ENCODE measurements around the gene ATP1A2. TPM values are rescaled to one million over a fixed set of nuclear protein-coding genes. Genes with fewer than 3 reads are reported as not detected.

ATP1A2 gene
- 10 to 100 TPM; 24.8 to 27.7 TPM for total RNA-seq
- polyA plus RNA-seq, result 10 to 100 TPM; 15.3 to 26.9 TPM
- long read RNA-seq, donor 1, full-length matches to known transcripts, result 2 of 30 reads
- long read RNA-seq, donor 1, partial matches to known transcripts, result 22 of 30 reads
- long read RNA-seq, donor 1, other reads (novel, unspliced or antisense), result 6 of 30 reads
- long read RNA-seq, donor 2, full-length matches to known transcripts, result 2 of 18 reads
- long read RNA-seq, donor 2, partial matches to known transcripts, result 16 of 18 reads
- long read RNA-seq, donor 2, other reads (novel, unspliced or antisense), result 0 of 18 reads

DNA sequence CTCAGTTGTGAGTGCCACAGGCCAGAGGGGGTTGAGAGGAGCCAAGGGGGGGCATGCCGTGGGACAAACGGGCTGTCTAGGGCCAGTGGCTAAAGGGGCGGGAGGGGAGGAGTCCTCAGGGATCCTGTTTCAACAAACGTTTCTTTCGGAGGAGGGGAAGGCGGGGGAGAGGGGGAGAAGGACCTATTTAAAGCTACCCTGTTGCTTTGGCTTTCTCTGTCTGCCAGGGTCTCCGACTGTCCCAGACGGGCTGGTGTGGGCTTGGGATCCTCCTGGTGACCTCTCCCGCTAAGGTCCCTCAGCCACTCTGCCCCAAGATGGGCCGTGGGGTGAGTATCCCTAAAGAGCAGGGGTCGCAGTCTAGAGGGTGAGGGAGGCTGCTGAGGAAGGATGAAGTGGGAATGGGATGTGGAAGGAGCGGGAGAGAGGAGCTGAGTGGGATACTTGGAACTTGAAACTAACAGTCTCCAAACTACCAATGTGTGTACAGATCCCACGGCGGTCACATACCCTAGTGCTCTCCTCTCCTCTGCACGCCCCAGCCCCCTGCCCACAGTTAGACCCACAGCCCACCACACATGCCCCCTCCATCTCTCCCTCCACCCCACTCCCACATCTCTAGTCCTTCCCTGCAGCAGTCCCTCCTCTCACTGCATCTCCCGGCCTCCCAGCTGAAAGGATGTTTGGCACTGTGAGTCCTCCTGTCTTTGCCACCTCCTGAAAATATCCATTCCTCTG lies at the start of gene ATP1A2:
TSS of gene ATP1A2 (plus strand) at position 215 of the 738 bp plus-strand sequence. CDS start at position 318, 103 bp downstream.
- peak within 1 kb of the TSS; percentile 1 to 72 for H3K4me3 ChIP-seq (ENCODE audit: low read length in 2 of 2)
- WGBS, 2 donors, result 3 to 6% methylated on average over 15 to 16 of the region's 16 CpGs
- DNase-seq (no peak), ATAC-seq (ENCODE audit: low FRiP score) (peak; percentile 70)
- no peaks in the 10 kb centered on the region for H3K36me3 ChIP-seq (ENCODE audit: control insufficient read depth in 1 of 2, insufficient read depth in 2 of 2, low read length in 1 of 2)
- no peaks in the 10 kb centered on the region for H3K4me1 ChIP-seq (ENCODE audit: control insufficient read depth in 1 of 2, insufficient read depth in 2 of 2, low read length in 2 of 2)
- H3K27ac ChIP-seq (ENCODE audit: low read depth in 1 of 2, low read length in 2 of 2), result peak within 1 kb of the TSS; percentile 63 to 81
- H3K9me3 ChIP-seq (ENCODE audit: control insufficient read depth, low read length), result no peaks in the 10 kb centered on the region
- no peaks in the 10 kb centered on the region for H3K27me3 ChIP-seq (ENCODE audit: control insufficient read depth in 1 of 2, insufficient read depth in 2 of 2, low read length in 1 of 2)
- intact Hi-C loops (cut with DNase I), result loop anchor here in 1 of 2 donors (5.0 kb wide), 2 partner anchors 37 to 77 kb away; partner anchors contain the start of genes ATP1A4 and CASQ1

DNA sequence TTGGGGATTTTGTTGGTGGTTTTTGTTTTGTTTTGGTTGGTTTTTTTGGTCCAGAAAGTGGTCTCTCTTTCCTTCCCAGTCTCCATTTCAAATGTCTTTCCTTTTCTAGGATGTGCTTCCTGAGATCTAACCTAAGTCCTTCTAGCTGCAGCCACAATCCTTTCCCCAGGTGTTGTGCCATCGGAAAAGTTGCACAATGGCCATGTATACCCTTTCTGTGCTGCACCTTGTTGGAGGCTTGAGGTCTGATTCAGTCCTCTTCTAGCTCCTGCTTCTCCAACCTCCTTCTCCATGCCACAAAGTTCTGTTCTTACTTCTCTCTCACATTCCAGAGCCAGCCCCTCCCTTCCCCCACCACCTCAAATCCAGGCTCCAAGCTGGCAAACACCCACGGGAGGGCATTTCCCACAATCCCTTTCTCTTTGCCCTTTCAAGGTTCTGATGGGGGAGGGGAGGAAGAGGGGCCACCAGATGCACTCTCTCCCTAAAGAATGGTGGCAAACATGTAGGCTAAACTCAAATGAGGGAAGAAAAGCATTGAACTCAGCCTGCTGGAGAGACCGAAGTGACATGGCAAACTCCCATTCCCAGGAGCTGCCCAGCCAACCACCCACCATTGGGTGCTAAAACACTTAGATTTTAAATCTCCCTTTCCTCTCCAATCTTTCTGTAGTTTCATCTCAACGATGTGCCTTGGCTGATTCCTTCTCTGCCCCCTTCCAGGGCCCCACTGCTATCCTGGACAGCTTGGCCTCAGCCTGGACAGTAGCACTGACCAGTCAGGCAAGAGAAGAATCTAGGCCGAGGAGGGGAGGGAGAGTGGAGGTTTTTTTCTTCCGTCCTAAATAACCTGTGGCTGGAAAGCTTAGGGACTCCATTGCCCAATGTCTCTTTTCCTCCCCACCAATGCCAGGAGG lies 48.5 kb upstream of the ATP1A2 start:
- no peak overlapping the region for H3K27ac ChIP-seq (ENCODE audit: low read depth in 1 of 2, low read length in 2 of 2)
- H3K4me3 ChIP-seq (ENCODE audit: low read length in 2 of 2), result no peak overlapping the region
- 74 to 77% methylated on average over 6 of the region's 6 CpGs for WGBS, 2 donors
- H3K27me3 ChIP-seq (ENCODE audit: control insufficient read depth in 1 of 2, insufficient read depth in 2 of 2, low read length in 1 of 2), result no peaks in the 10 kb centered on the region
- no peaks in the 10 kb centered on the region for H3K9me3 ChIP-seq (ENCODE audit: control insufficient read depth, low read length)
- intact Hi-C loops (cut with DNase I), result no loop called here
- DNase-seq (no peak), ATAC-seq (ENCODE audit: low FRiP score) (no peak)
- no peaks in the 10 kb centered on the region for H3K4me1 ChIP-seq (ENCODE audit: control insufficient read depth in 1 of 2, insufficient read depth in 2 of 2, low read length in 2 of 2)
- no peaks in the 10 kb centered on the region for H3K36me3 ChIP-seq (ENCODE audit: control insufficient read depth in 1 of 2, insufficient read depth in 2 of 2, low read length in 1 of 2)

DNA sequence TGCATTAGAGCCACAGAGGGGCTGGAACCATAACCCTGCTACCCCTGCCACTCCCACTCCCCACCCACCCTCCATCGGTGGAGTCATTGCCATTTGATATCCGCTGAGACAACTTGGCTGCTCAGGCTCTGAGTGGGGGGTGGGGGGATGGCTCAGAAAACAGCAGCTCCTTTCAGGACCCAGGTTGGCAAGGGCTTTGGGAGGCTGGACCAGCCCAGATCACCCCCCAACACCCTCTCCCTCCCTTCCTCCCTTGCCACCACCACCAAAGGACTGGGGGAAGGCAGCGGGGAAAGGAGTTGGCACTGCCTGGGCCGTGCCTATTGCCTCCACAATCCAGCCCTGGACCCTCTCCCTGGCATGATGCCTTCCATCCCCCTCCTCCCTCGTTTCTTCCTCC lies 47.3 kb upstream of the ATP1A2 start:
- H3K27ac ChIP-seq (ENCODE audit: low read depth in 1 of 2, low read length in 2 of 2), result no peak overlapping the region
- H3K4me1 ChIP-seq (ENCODE audit: control insufficient read depth in 1 of 2, insufficient read depth in 2 of 2, low read length in 2 of 2), result no peaks in the 10 kb centered on the region
- no peak for DNase-seq
- no peak overlapping the region for H3K4me3 ChIP-seq (ENCODE audit: low read length in 2 of 2)
- no peak for ATAC-seq (ENCODE audit: low FRiP score)
- H3K27me3 ChIP-seq (ENCODE audit: control insufficient read depth in 1 of 2, insufficient read depth in 2 of 2, low read length in 1 of 2), result no peaks in the 10 kb centered on the region
- no peaks in the 10 kb centered on the region for H3K9me3 ChIP-seq (ENCODE audit: control insufficient read depth, low read length)
- WGBS, 2 donors, result 71 to 72% methylated on average over 5 of the region's 5 CpGs
- intact Hi-C loops (cut with DNase I), result no loop called here
- H3K36me3 ChIP-seq (ENCODE audit: control insufficient read depth in 1 of 2, insufficient read depth in 2 of 2, low read length in 1 of 2), result no peaks in the 10 kb centered on the region

DNA sequence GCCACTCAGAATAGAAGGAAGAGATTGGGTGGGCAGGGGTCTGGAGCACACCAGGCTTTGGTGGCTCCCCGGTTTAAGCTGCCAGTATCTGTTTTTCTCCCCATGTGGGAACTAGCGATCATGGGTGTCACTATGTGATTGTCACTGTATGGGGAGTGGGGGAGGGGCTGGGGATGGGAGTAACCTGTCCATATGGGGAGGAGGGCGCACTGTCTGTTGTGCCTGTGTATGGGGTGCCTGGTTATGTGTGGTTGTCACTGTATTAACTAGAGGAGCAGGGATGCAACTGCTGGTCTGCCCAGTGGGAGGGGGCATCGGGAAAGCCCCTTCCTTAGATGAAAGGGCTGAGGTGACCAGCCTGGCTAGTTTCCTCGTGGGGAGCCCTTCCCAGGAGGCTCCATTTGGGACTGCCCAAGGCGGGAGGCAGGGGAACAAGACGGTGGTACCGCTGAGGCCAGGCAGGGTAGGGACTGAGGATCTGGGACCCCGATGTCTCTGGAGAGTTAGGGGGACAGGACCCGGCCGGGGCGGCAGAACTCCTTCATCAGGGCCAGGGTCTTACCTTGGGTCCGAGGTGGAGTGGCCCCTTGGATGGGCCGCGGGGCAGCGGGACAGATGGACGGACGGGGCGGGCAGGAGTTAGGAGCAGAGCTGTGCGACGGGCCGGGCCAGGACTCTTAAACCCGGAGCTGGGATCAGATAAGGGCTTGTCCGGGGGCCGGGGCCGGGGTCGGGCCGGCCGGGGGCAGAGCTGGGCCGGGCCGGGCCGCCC lies 45.9 kb upstream of the ATP1A2 start, which contains the start of gene KCNJ10:
TSS of gene KCNJ10 (minus strand) at position 701 of the 772 bp plus-strand sequence. CDS start 27,628 bp downstream, outside the sequence.
- Histone ChIP-seq H3K27ac (ENCODE audit: low read depth in 1 of 2, low read length in 2 of 2) (no peak within 1 kb of the TSS), H3K9me3 (ENCODE audit: control insufficient read depth, low read length) (no peaks in the 10 kb centered on the region), H3K4me1 (ENCODE audit: control insufficient read depth in 1 of 2, insufficient read depth in 2 of 2, low read length in 2 of 2) (no peaks in the 10 kb centered on the region), H3K36me3 (ENCODE audit: control insufficient read depth in 1 of 2, insufficient read depth in 2 of 2, low read length in 1 of 2) (no peaks in the 10 kb centered on the region), H3K27me3 (ENCODE audit: control insufficient read depth in 1 of 2, insufficient read depth in 2 of 2, low read length in 1 of 2) (no peaks in the 10 kb centered on the region), H3K4me3 (ENCODE audit: low read length in 2 of 2) (peak within 1 kb of the TSS; percentile 57)
- peak in 1 of 2 donors; percentile 78 for DNase-seq
- ATAC-seq (ENCODE audit: low FRiP score), result no peak
- intact Hi-C loops (cut with DNase I), result no loop called here
- WGBS, 2 donors, result 12 to 16% methylated on average over 22 to 32 of the region's 32 CpGs

DNA sequence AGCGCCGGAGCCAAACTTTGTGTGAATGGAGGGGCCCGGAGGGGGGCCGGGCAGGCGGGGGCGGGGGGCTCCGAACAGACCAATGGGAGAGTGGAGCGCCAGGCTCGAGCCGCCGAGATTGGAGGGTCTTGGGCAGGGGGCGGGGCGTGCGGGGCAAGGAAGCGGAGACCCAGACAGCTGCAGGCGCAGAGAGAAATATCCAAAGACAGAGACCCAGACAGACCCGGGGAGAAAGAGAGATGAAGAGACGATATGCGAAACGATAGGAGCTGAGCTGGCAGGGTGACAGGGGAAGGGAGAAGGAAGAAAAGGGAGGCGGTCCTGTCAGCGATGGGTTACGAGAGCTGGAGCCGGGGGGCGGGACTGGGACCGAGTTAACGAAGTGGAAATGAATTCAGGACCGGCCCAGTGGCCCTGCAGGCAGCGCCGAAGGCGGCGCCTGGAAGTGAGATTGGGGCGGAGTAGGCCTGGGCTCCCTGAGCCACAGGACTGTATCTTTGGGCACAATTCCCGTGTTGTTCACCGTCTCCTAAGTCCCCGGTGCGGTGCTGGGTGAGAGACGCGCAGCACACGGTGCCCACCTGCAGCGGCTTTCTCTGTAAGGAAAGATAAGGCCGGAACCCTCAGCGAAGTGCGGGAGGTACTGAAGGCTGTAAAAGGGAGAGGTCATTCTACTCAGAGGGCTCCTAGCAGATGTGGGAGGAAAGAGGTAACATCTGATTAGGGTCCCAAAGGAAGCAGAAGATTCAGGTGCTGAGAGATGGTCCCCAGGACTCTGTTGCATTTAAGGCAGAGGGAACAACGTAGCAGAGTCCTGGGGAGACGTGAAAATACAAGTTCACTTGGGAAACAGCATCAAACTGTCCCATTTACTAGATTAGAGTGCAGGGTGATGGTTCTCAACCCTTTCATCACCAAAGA lies 45.1 kb upstream of the ATP1A2 start:
- Histone ChIP-seq H3K4me3 (ENCODE audit: low read length in 2 of 2) (peak overlapping the region; percentile 57), H3K27ac (ENCODE audit: low read depth in 1 of 2, low read length in 2 of 2) (no peak overlapping the region), H3K27me3 (ENCODE audit: control insufficient read depth in 1 of 2, insufficient read depth in 2 of 2, low read length in 1 of 2) (no peaks in the 10 kb centered on the region), H3K4me1 (ENCODE audit: control insufficient read depth in 1 of 2, insufficient read depth in 2 of 2, low read length in 2 of 2) (no peaks in the 10 kb centered on the region), H3K9me3 (ENCODE audit: control insufficient read depth, low read length) (no peaks in the 10 kb centered on the region), H3K36me3 (ENCODE audit: control insufficient read depth in 1 of 2, insufficient read depth in 2 of 2, low read length in 1 of 2) (no peaks in the 10 kb centered on the region)
- 1 to 2% methylated on average over 37 to 46 of the region's 46 CpGs for WGBS, 2 donors
- DNase-seq, result peak; percentile 89 to 94
- intact Hi-C loops (cut with DNase I), result no loop called here
- ATAC-seq (ENCODE audit: low FRiP score), result peak; percentile 92

DNA sequence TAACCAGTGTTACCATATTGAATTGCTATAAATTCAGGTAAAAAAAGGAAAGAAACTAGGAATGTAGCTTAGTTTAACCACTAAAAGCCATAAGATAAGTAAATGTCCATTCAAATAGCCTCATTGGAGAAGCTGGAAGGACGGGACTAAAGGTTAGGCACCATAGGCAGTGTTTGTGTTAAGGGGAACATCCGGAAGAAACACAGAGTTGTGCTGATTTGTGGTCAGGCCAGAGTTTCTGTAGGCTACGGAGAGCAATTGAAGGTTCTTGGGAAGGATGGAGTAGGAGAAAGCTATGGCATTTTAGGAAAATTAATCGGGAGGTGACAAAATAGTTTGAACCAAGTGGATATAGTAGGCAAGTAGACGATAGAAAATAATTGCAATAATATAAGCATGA lies 44.3 kb upstream of the ATP1A2 start:
- no peak for ATAC-seq (ENCODE audit: low FRiP score)
- Histone ChIP-seq H3K27ac (ENCODE audit: low read depth in 1 of 2, low read length in 2 of 2) (no peak overlapping the region), H3K4me3 (ENCODE audit: low read length in 2 of 2) (no peak overlapping the region), H3K9me3 (ENCODE audit: control insufficient read depth, low read length) (no peaks in the 10 kb centered on the region), H3K4me1 (ENCODE audit: control insufficient read depth in 1 of 2, insufficient read depth in 2 of 2, low read length in 2 of 2) (no peaks in the 10 kb centered on the region), H3K36me3 (ENCODE audit: control insufficient read depth in 1 of 2, insufficient read depth in 2 of 2, low read length in 1 of 2) (no peaks in the 10 kb centered on the region), H3K27me3 (ENCODE audit: control insufficient read depth in 1 of 2, insufficient read depth in 2 of 2, low read length in 1 of 2) (no peaks in the 10 kb centered on the region)
- intact Hi-C loops (cut with DNase I), result no loop called here
- WGBS, 2 donors, result 91 to 92% methylated on average over 5 of the region's 5 CpGs
- DNase-seq, result no peak

DNA sequence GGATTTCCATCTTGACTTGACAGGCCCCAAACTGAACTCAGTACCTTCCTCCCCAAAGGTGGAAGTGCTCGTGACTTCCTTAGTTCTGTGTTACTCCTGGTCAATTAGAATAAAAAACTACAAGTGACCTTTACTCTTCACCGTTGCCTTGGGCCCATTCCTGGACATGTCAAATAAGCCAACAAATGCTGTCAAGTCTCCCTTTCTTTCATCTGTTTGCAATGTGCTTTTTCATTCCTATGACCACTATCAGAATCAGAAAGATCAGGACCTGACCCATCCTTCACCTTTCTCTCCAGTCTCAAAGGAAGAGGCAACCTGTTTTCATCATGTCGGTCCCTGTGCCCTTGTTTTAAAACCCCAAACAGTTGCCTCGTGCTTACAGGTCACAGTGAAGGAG lies 40.7 kb upstream of the ATP1A2 start:
- Histone ChIP-seq H3K4me3 (ENCODE audit: low read length in 2 of 2) (no peak overlapping the region), H3K36me3 (ENCODE audit: control insufficient read depth in 1 of 2, insufficient read depth in 2 of 2, low read length in 1 of 2) (no peaks in the 10 kb centered on the region), H3K27me3 (ENCODE audit: control insufficient read depth in 1 of 2, insufficient read depth in 2 of 2, low read length in 1 of 2) (no peaks in the 10 kb centered on the region), H3K4me1 (ENCODE audit: control insufficient read depth in 1 of 2, insufficient read depth in 2 of 2, low read length in 2 of 2) (no peaks in the 10 kb centered on the region), H3K9me3 (ENCODE audit: control insufficient read depth, low read length) (no peaks in the 10 kb centered on the region), H3K27ac (ENCODE audit: low read depth in 1 of 2, low read length in 2 of 2) (no peak overlapping the region)
- ATAC-seq (ENCODE audit: low FRiP score) (no peak), DNase-seq (no peak)
- 86 to 87% methylated on average over 4 of the region's 4 CpGs for WGBS, 2 donors
- intact Hi-C loops (cut with DNase I), result no loop called here

All from aorta (tissue), 5 donors.